Ishikawa (cell line): ENCODE results near the gene COX17.

ENCODE experiments used
- CEBPB ChIP-seq: IDR thresholded peaks from 2 replicates; pipeline ENCODE4 v1.6.1; 2012
- CREB1 ChIP-seq: IDR thresholded peaks from 2 replicates; pipeline ENCODE4 v1.6.1; 2012; ENCODE audit warnings: low read depth
- EGR1 ChIP-seq: IDR thresholded peaks from 2 replicates; pipeline ENCODE4 v1.6.1; 2012
- EP300 ChIP-seq: IDR thresholded peaks from 2 replicates; pipeline ENCODE4 v1.6.1; 2012; ENCODE audit warnings: borderline replicate concordance
- FOXM1 ChIP-seq: IDR thresholded peaks from 2 replicates; pipeline ENCODE4 v1.6.1; 2012; ENCODE audit warnings: low read depth, borderline replicate concordance
- MAX ChIP-seq: IDR thresholded peaks from 2 replicates; pipeline ENCODE4 v1.6.1; 2012
- NFIC ChIP-seq: IDR thresholded peaks from 2 replicates; pipeline ENCODE4 v1.6.1; 2012
- RAD21 ChIP-seq: IDR thresholded peaks from 2 replicates; pipeline ENCODE4 v1.6.1; 2012; ENCODE audit warnings: low read depth
- REST ChIP-seq: IDR thresholded peaks from 2 replicates; pipeline ENCODE4 v1.6.1; 2012; ENCODE audit warnings: low read depth, mild to moderate bottlenecking
- TAF1 ChIP-seq: IDR thresholded peaks from 2 replicates; pipeline ENCODE4 v1.6.1; 2012; ENCODE audit warnings: low read depth, mild to moderate bottlenecking
- TCF12 ChIP-seq: IDR thresholded peaks from 2 replicates; pipeline ENCODE4 v1.6.1; 2012; ENCODE audit warnings: low read depth
- TEAD4 ChIP-seq: IDR thresholded peaks from 2 replicates; pipeline ENCODE4 v1.6.1; 2012
- USF1 ChIP-seq: IDR thresholded peaks from 2 replicates; pipeline ENCODE4 v1.6.1; 2012
- YY1 ChIP-seq: IDR thresholded peaks from 2 replicates; pipeline ENCODE4 v1.6.1; 2012; ENCODE audit warnings: low read depth
- ZBTB7A ChIP-seq: IDR thresholded peaks from 2 replicates; pipeline ENCODE4 v1.6.1; 2012; ENCODE audit warnings: low read depth

COX17 gene

GRCh38 chr3:119703820-119704531, 26.8 kb upstream of the COX17 start:
- no peak for TF ChIP-seq TCF12

- TF ChIP-seq MAX (peak; percentile 86), CEBPB (no peak)
Observed at GRCh38 chr3:119702530-119703527, 25.6 kb upstream of the COX17 start, which contains the start of gene CFAP91. Gene CFAP91 (plus strand): TSS chr3:119703022. CDS start chr3:119703099, 77 bp downstream.

GRCh38 chr3:119700920-119701734, 23.9 kb upstream of the COX17 start:
- TF ChIP-seq MAX (no peak), FOXM1 (no peak), TCF12 (no peak), TAF1 (no peak), CREB1 (no peak), ZBTB7A (no peak), YY1 (no peak), CEBPB (no peak), REST (no peak), RAD21 (no peak), USF1 (no peak), EGR1 (no peak), NFIC (no peak), TEAD4 (no peak), EP300 (no peak)

GRCh38 chr3:119700269-119700919, 23.2 kb upstream of the COX17 start:
- TF ChIP-seq MAX (no peak), REST (no peak), YY1 (no peak)

GRCh38 chr3:119697394-119697793, 20.2 kb upstream of the COX17 start:
- TF ChIP-seq YY1 (no peak), EP300 (no peak), CEBPB (no peak), TCF12 (no peak), NFIC (no peak), TEAD4 (no peak), FOXM1 (no peak), MAX (no peak), EGR1 (no peak), USF1 (no peak)
